H1 (cell line): ENCODE measurements around the gene ADCY3. TPM values are rescaled to one million over a fixed set of nuclear protein-coding genes. Genes with fewer than 3 reads are reported as not detected.

Experiments
- CBX5 ChIP-seq: fragments of 300-800, 300-1000 bp; sonication (generic); IDR thresholded peaks from 2 replicates; pipeline ENCODE4 v1.7.1; 2016; ENCODE audit warnings: antibody characterized with exemption, low read length, low read depth
- CHD1 ChIP-seq: IDR thresholded peaks from 2 replicates; pipeline ENCODE4 v1.6.1; 2012; ENCODE audit warnings: low read depth, low read length, improper control_type of control experiment
- CHD7 ChIP-seq: fragments of 300-600 bp; sonication (generic); IDR thresholded peaks from 2 replicates; pipeline ENCODE4 v1.7.1; 2012; ENCODE audit warnings: low read length, moderate library complexity, mild to moderate bottlenecking, inconsistent platforms; ENCODE audit not compliant: insufficient replicate concordance
- CTCF ChIP-seq, 3 experiments: IDR thresholded peaks; 1 replicate in 2 of 3; 2 replicates in 1 of 3; pipeline versions ENCODE4 v1.5.1 to v1.6.1; 2011; ENCODE audit warnings: low read length in 3 of 3, mild to moderate bottlenecking in 3 of 3, inconsistent platforms in 2 of 3, low read depth in 1 of 3, moderate library complexity in 1 of 3; ENCODE audit not compliant: insufficient read depth in 1 of 3; ENCODE audit errors: control extremely low read depth in 1 of 3
- NANOG ChIP-seq: IDR thresholded peaks from 2 replicates; pipeline ENCODE4 v1.6.1; 2011; ENCODE audit warnings: low read length, low read depth, mild to moderate bottlenecking, inconsistent platforms; ENCODE audit not compliant: insufficient read depth, poor library complexity, severe bottlenecking
- NRF1 ChIP-seq: IDR thresholded peaks from 2 replicates; pipeline ENCODE4 v1.6.1; 2011; ENCODE audit warnings: mild to moderate bottlenecking, low read depth, low read length, improper control_type of control experiment
- RNF2 ChIP-seq: fragments of 200-900, 300-1000 bp; sonication (generic); IDR thresholded peaks from 2 replicates; pipeline ENCODE4 v1.7.1; 2016; ENCODE audit warnings: borderline replicate concordance, low read depth, mild to moderate bottlenecking, antibody characterized with exemption, low read length; ENCODE audit not compliant: poor library complexity, severe bottlenecking; ENCODE audit errors: missing control alignments
- RXRA ChIP-seq: IDR thresholded peaks from 2 replicates; pipeline ENCODE4 v1.6.1; 2011; ENCODE audit warnings: low read depth, mild to moderate bottlenecking, low read length, moderate library complexity; ENCODE audit not compliant: insufficient read depth
- TAF1 ChIP-seq: IDR thresholded peaks from 2 replicates; pipeline ENCODE4 v1.6.1; 2011; ENCODE audit warnings: mild to moderate bottlenecking, low read depth, low read length
- polyA plus RNA-seq, 7 experiments: library from polyadenylated mRNA; depleted of rRNA in 3 of 7; stranded (reverse) in 5 of 7; unstranded in 2 of 7; fragments of >200 nt in 5 of 7; fragments of 200-250 nt in 2 of 7; gene quantifications; 1 replicate in 5 of 7; 2 replicates in 1 of 7; 4 replicates in 1 of 7; pipeline versions ENCODE4 v1.2.1 to v1.2.3, GENCODE V29; 2011 to 2013; ENCODE audit warnings: missing spikeins in 2 of 7, mixed read lengths in 2 of 7
- total RNA-seq: library from RNA; stranded (reverse); fragmentation: NEBNext Ultra II Directional; extraction: Animal tissue kit (Norgen Biotek cat#: 25700); gene quantifications from 2 replicates; pipeline ENCODE4 v1.2.1, GENCODE V29; 2021

ADCY3 gene
- total and polyA plus RNA-seq, 2 of the 8 experiments (the other 6 are each of a cell fraction or from before 2014, with no cell fraction given) = 45.1 to 52.9 TPM

GRCh38 chr2:24893934-24894333 is 26.1 kb downstream of the ADCY3 start (continued):
- TF ChIP-seq CHD7 (no peak), NANOG (no peak), CHD1 (no peak), TAF1 (no peak), NRF1 (no peak), RXRA (no peak), CTCF (IDR thresholded peaks at IDR 0.05; ENCODE audit: control extremely low read depth in 1 of 3, insufficient read depth in 1 of 3, low read depth in 1 of 3, low read length in 3 of 3) (no peak), CBX5 (no peak), RNF2 (no peak)
